DMS53 treated with DMSO at 0.1 percent for 48 hours (cell line): ENCODE results near the gene R3HDML.
"Not testable (repeated sequence)": the region's sequence is repeated elsewhere in the genome, so short reads cannot be mapped to it uniquely, and the experiment has no call there.

Experiments used
- DNase-seq: peaks from one replicate; lab custom pipeline; 2025; ENCODE audit not compliant: unreplicated experiment; lab: John Stamatoyannopoulos, UW

Gene R3HDML

DNA sequence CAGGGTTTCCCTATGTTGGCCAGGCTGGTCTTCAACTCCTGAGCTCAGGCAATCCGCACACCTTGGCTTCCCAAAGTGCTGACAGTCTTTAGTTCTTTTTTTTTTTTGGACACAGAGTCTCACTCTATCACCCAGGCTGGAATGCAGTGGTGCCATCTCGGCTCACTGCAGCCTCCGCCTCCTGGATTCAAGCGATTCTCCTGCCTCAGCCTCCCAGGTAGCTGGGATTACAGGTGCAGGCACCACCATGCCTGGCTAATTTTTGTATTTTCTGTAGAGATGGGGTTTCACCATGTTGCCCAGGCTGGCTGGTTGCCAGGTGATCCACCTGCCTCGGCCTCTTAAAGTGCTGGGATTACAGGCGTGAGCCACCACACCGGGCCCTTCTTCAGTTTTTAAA, 9.1 kb upstream of the R3HDML start:
- not testable (repeated sequence) for DNase-seq

DNA sequence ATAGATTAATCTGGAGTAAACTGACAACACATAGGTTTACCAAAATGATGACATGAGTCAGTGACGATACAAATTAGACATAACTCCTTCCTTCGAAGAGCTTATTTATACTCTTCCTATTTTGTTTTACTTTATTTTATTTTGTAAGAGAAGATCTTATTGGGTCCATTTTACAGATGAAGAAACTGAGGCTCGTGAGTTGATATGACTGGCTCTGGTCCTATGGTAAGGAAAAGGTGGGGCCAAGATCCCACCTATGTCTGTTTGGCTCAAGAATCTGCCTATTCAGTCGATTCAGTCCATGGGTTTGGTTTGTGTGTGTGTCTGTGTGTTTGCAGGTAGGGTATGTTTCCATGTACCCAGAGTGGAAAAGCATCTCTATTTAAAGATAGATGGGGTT, 8.4 kb upstream of the R3HDML start:
- no peak for DNase-seq

- no peak for DNase-seq
Observed at GRCh38 chr20:44331201-44331600, 5.6 kb upstream of the R3HDML start.

GRCh38 chr20:44334306-44334705, 2.5 kb upstream of the R3HDML start:
- no peak for DNase-seq

DNA sequence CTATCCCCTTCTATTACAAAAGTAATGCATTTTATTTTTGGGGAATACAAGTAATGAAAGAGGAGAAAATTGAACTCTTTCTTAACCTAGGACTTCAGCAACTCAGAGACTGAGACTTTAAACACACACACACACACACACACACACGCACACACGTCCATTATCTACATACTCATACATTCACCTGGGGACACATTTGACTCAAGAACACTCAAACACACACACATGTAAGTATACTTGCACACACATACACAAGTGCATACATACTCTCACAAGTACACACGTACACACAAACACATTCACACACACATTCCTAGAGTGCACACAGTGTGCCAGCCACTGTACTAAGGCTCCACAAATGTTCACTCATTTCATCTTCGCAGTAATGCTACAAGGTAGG, 2.1 kb upstream of the R3HDML start:
- DNase-seq, result no peak

- DNase-seq, result no peak
Observed at GRCh38 chr20:44335675-44336074, 1.2 kb upstream of the R3HDML start.

GRCh38 chr20:44336086-44336485, 757 bp upstream of the R3HDML start:
- no peak for DNase-seq

DNA sequence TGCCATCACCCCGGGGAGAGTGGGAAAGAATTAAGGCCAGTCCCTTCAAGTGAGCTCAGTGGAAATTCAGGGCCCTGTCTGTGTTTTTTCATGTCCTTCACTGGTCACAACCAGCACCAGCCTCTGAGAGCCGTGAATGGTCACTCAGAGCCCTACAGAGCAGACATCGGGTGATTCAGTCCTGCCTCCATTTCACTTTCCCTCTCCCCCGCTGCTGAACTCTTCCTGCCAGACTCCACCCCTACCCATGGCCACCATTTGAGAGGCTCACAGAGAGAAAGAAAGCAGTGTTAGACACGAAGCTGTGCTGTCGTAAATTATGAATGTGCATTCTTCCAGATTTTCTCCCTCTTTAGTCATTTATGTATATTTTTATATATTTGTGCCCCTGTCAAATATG, 5.4 kb downstream of the R3HDML start:
- DNase-seq, result no peak

- no peak for DNase-seq
Observed at GRCh38 chr20:44343162-44343675, 6.4 kb downstream of the R3HDML start.

- DNase-seq, result no peak
Observed at GRCh38 chr20:44344723-44345122, 7.9 kb downstream of the R3HDML start.

GRCh38 chr20:44345147-44345546, 8.3 kb downstream of the R3HDML start:
- no peak for DNase-seq

DNA sequence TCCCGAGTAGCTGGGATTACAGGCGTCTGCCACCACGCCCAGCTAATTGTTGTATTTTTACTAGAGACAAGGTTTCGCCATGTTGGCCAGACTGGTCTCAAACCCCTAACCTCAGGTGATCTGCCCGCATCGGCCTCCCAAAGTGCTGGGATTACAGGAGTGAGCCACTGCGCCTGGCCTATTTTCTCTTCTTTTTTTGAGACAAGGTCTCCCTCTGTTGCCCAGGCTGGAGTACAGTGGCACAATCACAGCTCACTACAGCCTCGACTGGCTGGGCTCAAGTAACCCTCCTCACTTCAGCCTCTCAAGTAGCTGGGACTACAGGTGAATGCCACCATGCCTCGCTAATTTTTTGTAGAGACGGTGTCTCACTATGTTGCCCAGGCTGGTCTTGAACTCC, 9.1 kb downstream of the R3HDML start:
- DNase-seq, result not testable (repeated sequence)

GRCh38 chr20:44348168-44348659, 11.4 kb downstream of the R3HDML start:
- no peak for DNase-seq

DNA sequence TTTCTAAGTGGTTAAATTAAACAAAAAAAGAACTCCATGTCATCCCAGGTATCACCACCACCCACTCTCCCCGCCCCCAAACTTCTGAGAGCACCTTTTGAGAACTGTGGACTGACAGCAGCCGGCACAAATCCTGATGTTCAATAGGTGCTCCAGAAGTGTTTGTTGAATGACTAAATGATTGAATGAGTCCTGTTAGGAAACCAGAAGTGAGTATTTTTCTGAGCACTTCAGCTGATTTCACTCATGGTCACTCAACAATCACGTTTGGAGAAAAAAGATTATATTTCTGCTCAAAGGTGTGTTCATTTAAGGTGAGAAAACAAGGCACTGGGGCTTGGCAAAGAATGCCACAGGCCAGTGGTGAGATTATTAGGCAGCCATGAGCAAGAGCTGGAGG, 12.5 kb downstream of the R3HDML start:
- DNase-seq, result no peak

GRCh38 chr20:44350567-44350966, 13.7 kb downstream of the R3HDML start:
- DNase-seq, result no peak

DNA sequence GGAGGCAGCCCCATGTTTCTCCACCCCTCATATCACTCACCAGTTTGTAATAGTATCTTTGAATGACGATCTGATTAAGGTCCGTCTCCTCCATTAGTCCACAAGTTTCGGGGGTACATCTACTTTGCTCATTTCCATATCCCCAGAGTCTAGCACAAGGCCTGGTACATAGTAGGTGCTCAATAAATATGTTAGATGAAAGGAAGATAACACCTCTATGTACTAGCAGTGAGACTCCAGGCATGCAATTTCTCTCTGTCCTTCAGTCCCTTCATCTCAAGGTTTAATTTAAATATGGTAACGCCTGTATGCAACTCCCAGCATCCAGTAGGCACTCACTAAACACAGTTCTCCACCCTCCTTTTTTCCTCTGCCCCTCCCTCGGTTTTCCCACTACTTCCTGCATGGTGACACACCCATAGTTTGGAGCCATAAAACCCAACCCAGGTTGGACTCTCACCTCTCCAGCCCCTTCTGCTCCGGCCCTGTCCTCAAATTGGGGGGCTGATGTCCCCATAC, 18.2 kb downstream of the R3HDML start:
- DNase-seq, result peak; percentile 57

DNA sequence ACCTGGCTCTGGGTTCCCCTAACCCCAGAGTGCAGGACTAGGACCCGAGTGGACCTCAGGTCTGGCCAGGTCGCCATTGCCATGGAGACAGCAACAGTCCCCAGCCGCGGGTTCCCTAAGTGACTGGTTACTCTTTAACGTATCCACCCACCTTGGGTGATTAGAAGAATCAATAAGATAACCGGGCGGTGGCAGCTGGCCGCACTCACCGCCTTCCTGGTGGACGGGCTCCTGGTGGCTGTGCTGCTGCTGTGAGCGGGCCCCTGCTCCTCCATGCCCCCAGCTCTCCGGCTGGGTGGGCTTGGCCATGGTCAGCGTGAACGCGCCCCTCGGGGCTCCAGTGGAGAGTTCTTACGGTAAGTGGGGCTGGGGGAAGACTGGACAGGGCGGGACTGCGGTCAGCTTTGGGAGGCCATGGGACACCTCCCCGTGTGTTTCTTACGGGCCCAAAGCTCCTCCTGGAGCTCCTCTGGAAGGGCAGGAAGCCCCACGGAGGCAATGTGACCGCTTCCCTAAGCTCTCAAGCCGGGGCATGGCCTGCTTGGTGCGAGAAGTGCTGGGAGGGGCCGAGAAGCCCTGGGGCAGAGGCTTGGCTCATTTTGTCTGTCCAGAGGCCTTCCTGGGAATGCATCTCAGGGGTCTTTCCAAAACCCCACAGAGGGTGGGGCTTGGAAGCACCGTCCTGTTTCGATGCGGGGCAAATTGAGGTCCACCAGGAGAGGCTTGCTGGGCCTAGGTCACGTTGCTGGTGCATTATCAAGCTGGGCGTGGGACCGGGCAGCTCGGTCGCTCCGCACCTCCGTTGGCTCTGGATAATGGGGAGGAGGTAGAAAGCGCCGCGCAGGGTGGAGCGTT, 18.9 kb downstream of the R3HDML start, which contains the start of gene HNF4A:
Gene HNF4A (plus strand): TSS at position 202 of the 855 bp plus-strand sequence. CDS start 106 bp downstream, at position 308.
- DNase-seq, result peak; percentile 57

DNA sequence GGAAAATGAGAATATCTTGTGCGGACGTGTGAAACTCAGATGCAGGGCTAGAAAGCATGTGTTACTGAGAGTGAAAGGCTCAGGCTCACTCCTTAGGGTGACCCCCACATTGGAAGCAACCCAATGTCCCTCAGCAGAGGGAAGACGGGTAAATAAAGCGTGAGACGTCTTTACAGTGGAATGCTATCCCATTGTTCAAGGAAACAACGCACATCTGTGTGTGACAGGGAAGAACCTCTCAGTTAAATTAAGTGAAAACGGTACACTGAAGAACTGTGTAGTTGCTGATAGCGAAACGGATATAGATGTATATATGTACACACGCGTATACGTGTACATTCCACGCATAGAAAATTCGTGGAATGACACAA, 19.5 kb downstream of the R3HDML start:
- DNase-seq, result no peak

DNA sequence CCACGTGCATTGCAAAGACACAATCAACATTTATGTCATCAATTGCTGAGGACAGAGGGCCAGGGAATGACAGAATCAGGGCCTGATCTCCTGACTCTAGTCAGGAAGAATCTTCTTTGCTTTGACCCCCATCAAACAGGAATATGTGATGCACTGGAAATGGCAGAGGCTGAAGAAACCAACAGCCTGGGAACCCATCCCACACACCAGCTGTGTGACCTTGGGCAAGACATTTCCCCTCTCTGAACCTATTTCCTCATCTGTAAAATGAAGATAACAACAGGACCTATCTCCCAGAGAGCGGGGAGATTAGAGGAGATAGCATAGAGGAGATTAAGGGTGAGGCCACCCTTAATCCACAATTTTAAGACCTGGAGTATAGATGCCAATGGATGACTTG, 20.2 kb downstream of the R3HDML start:
- no peak for DNase-seq

DNA sequence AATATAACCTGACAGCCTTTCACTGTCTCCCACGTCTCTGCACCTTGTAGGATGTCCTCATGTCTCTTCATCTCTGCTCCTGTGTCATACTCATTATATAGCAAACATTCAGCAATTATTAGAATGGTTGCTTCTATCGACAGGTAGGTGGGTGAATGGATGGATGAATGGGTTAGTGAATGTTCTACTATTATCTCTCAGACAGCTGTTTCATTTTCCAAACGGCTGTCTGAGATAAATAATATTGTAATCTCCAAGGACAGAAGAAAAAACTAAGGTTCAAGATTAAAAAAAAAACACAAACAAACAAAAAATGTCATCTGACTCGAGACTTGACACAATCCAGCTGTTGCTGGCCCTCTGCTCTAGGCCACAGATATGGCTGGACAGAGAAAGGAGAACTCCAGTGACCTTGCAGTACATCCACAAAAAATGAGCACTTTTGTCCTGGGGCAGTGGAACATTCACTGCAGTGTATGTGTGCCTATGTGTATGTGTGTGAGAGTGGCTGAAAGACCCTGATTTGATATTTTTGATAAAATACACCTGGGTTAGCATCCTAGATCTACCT, 20.8 kb downstream of the R3HDML start:
- DNase-seq, result no peak

GRCh38 chr20:44358776-44359175, 21.9 kb downstream of the R3HDML start:
- no peak for DNase-seq

DNA sequence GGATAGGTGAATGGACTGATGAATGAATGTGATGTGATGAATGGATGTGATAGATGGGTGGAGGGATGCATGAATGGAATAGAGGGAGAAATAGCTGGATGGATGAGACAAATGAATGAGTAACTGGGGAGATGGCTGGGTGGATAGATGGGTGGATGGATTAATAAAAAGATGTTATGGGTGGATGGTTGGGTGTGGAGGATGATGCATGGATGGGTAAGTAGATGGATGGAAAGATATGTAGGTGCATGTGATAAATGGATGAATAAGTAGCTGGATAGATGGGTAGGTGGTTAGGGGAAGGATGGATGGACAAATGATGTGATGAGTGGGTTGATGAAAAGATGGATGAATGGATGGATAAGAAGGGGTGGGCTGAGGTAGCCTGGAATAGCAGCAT, 23.4 kb downstream of the R3HDML start:
- DNase-seq, result no peak
